ENCODE measurements around the gene BLOC1S3. TPM values are rescaled to one million over a fixed set of nuclear protein-coding genes. Genes with fewer than 3 reads are reported as not detected.

Gene BLOC1S3
- polyA plus RNA-seq, 2 of the 4 experiments (the other 2 are of a cell fraction): 7.5 to 12.2 TPM

- TF ChIP-seq CHD2 (IDR thresholded peaks at IDR 0.05; ENCODE audit: low read length, partially characterized antibody) (no peak), MAX (IDR thresholded peaks at IDR 0.05) (no peak), TP53 (CRISPR knock-in tag; IDR thresholded peaks at IDR 0.05) (peak; percentile 40; the same call in 1 of the 2 replicates), USF2 (IDR thresholded peaks at IDR 0.05) (no peak), NR3C1 (IDR thresholded peaks at IDR 0.05) (no peak), EHMT2 (IDR thresholded peaks at IDR 0.05; ENCODE audit: low read depth) (no peak), EP300 (IDR thresholded peaks at IDR 0.05) (no peak), MAZ (IDR thresholded peaks at IDR 0.05; ENCODE audit: borderline replicate concordance, low read depth, low read length) (no peak), SMC3 (IDR thresholded peaks at IDR 0.05) (no peak; the same call in 1 of the 3 replicates), CBX8 (IDR thresholded peaks at IDR 0.05) (no peak), KDM1A (IDR thresholded peaks at IDR 0.05; ENCODE audit: low read depth) (no peak), NPAS2 (CRISPR knock-in tag; IDR thresholded peaks at IDR 0.05; ENCODE audit: borderline replicate concordance) (no peak), HDAC2 (IDR thresholded peaks at IDR 0.05) (no peak), JUN (IDR thresholded peaks at IDR 0.05) (no peak), MAFK (IDR thresholded peaks at IDR 0.05; ENCODE audit: partially characterized antibody) (no peak), RNF2 (IDR thresholded peaks at IDR 0.05; ENCODE audit: borderline replicate concordance, low read depth) (no peak), TFCP2L1 (CRISPR knock-in tag; IDR thresholded peaks at IDR 0.05) (no peak), MYC (IDR thresholded peaks at IDR 0.05; ENCODE audit: borderline replicate concordance, low read length) (no peak), FOXS1 (CRISPR knock-in tag; IDR thresholded peaks at IDR 0.05) (no peak), CEBPB (IDR thresholded peaks at IDR 0.05) (no peak), HEYL (CRISPR knock-in tag; IDR thresholded peaks at IDR 0.05) (no peak), ZNF302 (CRISPR knock-in tag; IDR thresholded peaks at IDR 0.05) (no peak), JUNB (IDR thresholded peaks at IDR 0.05) (no peak), PHF8 (IDR thresholded peaks at IDR 0.05; ENCODE audit: borderline replicate concordance, low read depth) (peak; percentile 91), NFE2L2 (conservative IDR thresholded peaks at IDR 0.05; ENCODE audit: low read length) (no peak), RAD21 (conservative IDR thresholded peaks at IDR 0.05 in 1 of 2, IDR thresholded peaks at IDR 0.05 in 1 of 2) (no peak), RARB (CRISPR knock-in tag; IDR thresholded peaks at IDR 0.05) (no peak)
These were observed 745 bp upstream of the BLOC1S3 start, which contains the start of gene TRAPPC6A (continued) for GRCh38 chr19:45177817-45178261.

- H3K27ac ChIP-seq: peak overlapping the region; percentile 69 to 82
- POLR2A ChIA-PET: interaction anchor here (1.4 to 3.3 kb wide), 5 partner anchors 7 to 290 kb away, joined by 5 to 23 read pairs (median 9); partner anchors contain the start of gene PPP1R37
- WGBS (ENCODE audit: missing lambda C conversion rate): 22% methylated on average over 64 of the region's 97 CpGs
- ATAC-seq (peak; percentile 1 to 7; a peak in 2 of 6 replicates), DNase-seq (ENCODE audit: low read depth in 1 of 2, low spot score in 1 of 2) (no peak), FAIRE-seq (no peak)
- H3K9me3 ChIP-seq: no peaks in the 10 kb centered on the region
- peaks cover 11% of the 10 kb centered on the region; the same call in 2 of the 3 replicates for H3K4me1 ChIP-seq
- no peak for TF ChIP-seq SREBF2 (IDR thresholded peaks at IDR 0.05)
- TF ChIP-seq TP53 (CRISPR knock-in tag; IDR thresholded peaks at IDR 0.05): peak; percentile 72; the same call in 1 of the 2 replicates
- TF ChIP-seq POLR2A (IDR thresholded peaks at IDR 0.05; ENCODE audit: low read length): no peak
- TF ChIP-seq FOXS1 (CRISPR knock-in tag; IDR thresholded peaks at IDR 0.05): no peak
- 0 out of 5 replicates have a peak, but pooled peaks of 1 of the 2 experiments have one; percentile 5 for TF ChIP-seq JUN (IDR thresholded peaks at IDR 0.05)
- no peak for TF ChIP-seq ATOH8 (CRISPR knock-in tag; IDR thresholded peaks at IDR 0.05; ENCODE audit: low read depth)
- peak overlapping the region; percentile 92 for H3K4me2 ChIP-seq
- peak overlapping the region; percentile 69 for H3K4me3 ChIP-seq
- CTCF ChIA-PET: interaction anchor here (1.0 to 2.8 kb wide), 12 partner anchors 8 to 260 kb away, joined by 3 to 18 read pairs (median 6); partner anchors contain the start of gene NKPD1
These were observed 698 bp downstream of the BLOC1S3 start for GRCh38 chr19:45179072-45179891.

Data from A549 (cell line).